Measurements from ENCODE around the gene UTF1. TPM values are rescaled to one million over a fixed set of nuclear protein-coding genes. Genes with fewer than 3 reads are reported as not detected.
A peak's percentile ranks its signal among the peaks of the same experiment; 100 is the strongest.

UTF1 gene
- total and polyA plus RNA-seq, 2 of the 8 experiments (the other 6 are each of a cell fraction or from before 2014, with no cell fraction given): 0.47 to 21.8 TPM

- no peak for TF ChIP-seq ATF2 (IDR thresholded peaks at IDR 0.05; ENCODE audit: low read length)
- TF ChIP-seq NRF1 (IDR thresholded peaks at IDR 0.05; ENCODE audit: low read depth, low read length): no peak
- no peak for TF ChIP-seq PHF8 (conservative IDR thresholded peaks at IDR 0.05; ENCODE audit: low read depth, low read length)
- no peak for TF ChIP-seq EZH2 (IDR thresholded peaks at IDR 0.05; ENCODE audit: low read depth, low read length, severe bottlenecking)
- no peak for TF ChIP-seq SIN3A (conservative IDR thresholded peaks at IDR 0.05 in 1 of 2, IDR thresholded peaks at IDR 0.05 in 1 of 2; ENCODE audit: low read depth in 1 of 2, low read length in 2 of 2)
- TF ChIP-seq TAF7 (optimal IDR thresholded peaks at IDR 0.05; ENCODE audit: borderline replicate concordance, low read depth, low read length): no peak
- TF ChIP-seq CREB1 (IDR thresholded peaks at IDR 0.05): no peak
- TF ChIP-seq POLR2AphosphoS5 (IDR thresholded peaks at IDR 0.05; ENCODE audit: low read depth, low read length): no peak
- no peak for TF ChIP-seq NANOG (IDR thresholded peaks at IDR 0.05; ENCODE audit: insufficient read depth, low read depth, low read length, poor library complexity, severe bottlenecking)
- no peak for TF ChIP-seq RAD21 (IDR thresholded peaks at IDR 0.05 in 1 of 2, conservative IDR thresholded peaks at IDR 0.05 in 1 of 2; ENCODE audit: low read depth in 2 of 2, low read length in 2 of 2)
- no peak for TF ChIP-seq MAFK (IDR thresholded peaks at IDR 0.05; ENCODE audit: low read depth, low read length)
- Histone ChIP-seq H3K9ac (replicated peaks in 1 of 4; ENCODE audit: extremely low read depth in 1 of 4, low read depth in 3 of 4, low read length in 3 of 4) (no peak overlapping the region), H2BK5ac (ENCODE audit: low read depth, low read length) (no peak overlapping the region), H4K8ac (ENCODE audit: extremely low read depth, insufficient read depth, low read length) (no peak overlapping the region), H2BK120ac (replicated peaks; ENCODE audit: low read depth, low read length) (no peak overlapping the region), H3K56ac (replicated peaks; ENCODE audit: insufficient read length, low read depth, low read length) (no peak overlapping the region), H4K20me1 (replicated peaks in 1 of 2; ENCODE audit: control insufficient read depth in 1 of 2, insufficient read depth in 2 of 2, low read length in 2 of 2) (no peaks in the 10 kb centered on the region), H3K4me2 (ENCODE audit: insufficient read depth in 1 of 2, low read depth in 2 of 2, low read length in 2 of 2) (no peak overlapping the region), H2AFZ (ENCODE audit: low read length) (no peak overlapping the region), H3K9me3 (ENCODE audit: insufficient read depth in 2 of 2, low read depth in 1 of 2, low read length in 1 of 2) (peaks cover 8 to 15% of the 10 kb centered on the region in 2 experiments), H2BK12ac (ENCODE audit: low read depth, low read length) (no peak overlapping the region), H3K18ac (ENCODE audit: extremely low read depth, low read length) (no peak overlapping the region), H3K23me2 (ENCODE audit: low read depth, low read length) (no peaks in the 10 kb centered on the region), H3K4ac (replicated peaks; ENCODE audit: insufficient read length, low read depth, low read length) (no peak overlapping the region), H4K91ac (replicated peaks; ENCODE audit: insufficient read length, low read length) (peak overlapping the region; percentile 34), H2AK5ac (ENCODE audit: low read depth, low read length) (no peak overlapping the region), H3K23ac (ENCODE audit: insufficient read length) (no peak overlapping the region), H4K5ac (ENCODE audit: insufficient read length, low read depth, low read length) (no peak overlapping the region), H3K27me3 (replicated peaks in 1 of 4; ENCODE audit: control insufficient read depth in 3 of 4, extremely low read depth in 1 of 4, insufficient read depth in 3 of 4, low read length in 3 of 4) (no peaks in the 10 kb centered on the region), H3K4me1 (replicated peaks in 1 of 4; ENCODE audit: control insufficient read depth in 3 of 4, insufficient read depth in 4 of 4, low read length in 3 of 4) (no peaks in the 10 kb centered on the region), H3K14ac (ENCODE audit: insufficient read length) (no peak overlapping the region), H3K4me3 (ENCODE audit: extremely low read depth in 1 of 4, insufficient read depth in 2 of 4, low read depth in 3 of 4, low read length in 4 of 4) (no peak overlapping the region), H3K36me3 (ENCODE audit: control insufficient read depth in 2 of 4, insufficient read depth in 4 of 4, low read length in 3 of 4) (no peaks in the 10 kb centered on the region), H2BK15ac (ENCODE audit: low read length) (no peak overlapping the region), H3K27ac (ENCODE audit: low read depth, low read length) (no peak overlapping the region), H3K79me2 (ENCODE audit: control insufficient read depth in 1 of 2, insufficient read depth in 2 of 2, low read length in 2 of 2) (no peaks in the 10 kb centered on the region), H3K79me1 (ENCODE audit: low read depth, low read length) (0 out of 2 replicates have a peak, but pooled peaks cover 2% of the 10 kb centered on the region), H2BK20ac (ENCODE audit: low read length) (no peak overlapping the region)
- ChIA-PET POLR2A (ENCODE audit: partially characterized antibody) (interaction anchor here (1.1 to 2.6 kb wide), 2 partner anchors 17 to 19 kb away, joined by 3 to 7 read pairs; no protein-coding TSS in a partner anchor), CTCF (ENCODE audit: partially characterized antibody) (interaction anchor here (2.5 to 4.5 kb wide), 3 partner anchors 8 to 53 kb away, joined by 9 to 40 read pairs (median 13); no protein-coding TSS in a partner anchor)
- FAIRE-seq (no peak), DNase-seq (ENCODE audit: low read depth in 1 of 2, low spot score in 2 of 2) (no peak)
- 96% methylated on average over 16 of the region's 23 CpGs; no CpG with 5 or more reads in 1 of the 2 experiments for WGBS, 2 experiments (ENCODE audit: extremely low coverage in 1 of 2, insufficient coverage in 1 of 2, insufficient read length in 1 of 2, insufficient replicate concordance in 2 of 2, low coverage in 1 of 2, low lambda C conversion rate in 2 of 2, missing lambda C conversion rate in 1 of 2)
These were observed 34.4 kb upstream of the UTF1 start for GRCh38 chr10:133195611-133196010.
